NAMALWA (cell line): ENCODE results near the gene FBXW7.

Source experiments
- DNase-seq: peaks from one replicate; pipeline ENCODE4 v3.0.0-alpha.2; 2015; ENCODE audit warnings: low spot score

Gene FBXW7

GRCh38 chr4:152328582-152328981 lies 207.3 kb downstream of the FBXW7 start:
- DNase-seq = no peak

GRCh38 chr4:152327606-152328453 lies 208.1 kb downstream of the FBXW7 start:
- no peak for DNase-seq

GRCh38 chr4:152325831-152326230 lies 210.1 kb downstream of the FBXW7 start:
- no peak for DNase-seq

- DNase-seq = no peak
Observed at GRCh38 chr4:152323221-152323620, 212.7 kb downstream of the FBXW7 start.

GRCh38 chr4:152322656-152323055 lies 213.2 kb downstream of the FBXW7 start:
- no peak for DNase-seq

GRCh38 chr4:152321923-152322322 lies 214.0 kb downstream of the FBXW7 start:
- DNase-seq = no peak

GRCh38 chr4:152321398-152321797 lies 214.5 kb downstream of the FBXW7 start:
- no peak for DNase-seq

- no peak for DNase-seq
Observed at GRCh38 chr4:152316969-152317368, 218.9 kb downstream of the FBXW7 start.

GRCh38 chr4:152310257-152310656 lies 225.6 kb downstream of the FBXW7 start:
- DNase-seq = peak; percentile 17

- peak; percentile 7 for DNase-seq
Observed at GRCh38 chr4:152309418-152309817, 226.5 kb downstream of the FBXW7 start.

GRCh38 chr4:152308951-152309350 lies 226.9 kb downstream of the FBXW7 start:
- DNase-seq = peak; percentile 55

- DNase-seq = no peak
Observed at GRCh38 chr4:152307669-152308068, 228.2 kb downstream of the FBXW7 start.

- no peak for DNase-seq
Observed at GRCh38 chr4:152306541-152306940, 229.4 kb downstream of the FBXW7 start.

- DNase-seq = no peak
Observed at GRCh38 chr4:152304220-152304619, 231.7 kb downstream of the FBXW7 start.

GRCh38 chr4:152301381-152301780 lies 234.5 kb downstream of the FBXW7 start:
- DNase-seq = no peak

- DNase-seq = no peak
Observed at GRCh38 chr4:152299553-152299952, 236.3 kb downstream of the FBXW7 start.

GRCh38 chr4:152296386-152296785 lies 239.5 kb downstream of the FBXW7 start:
- DNase-seq = no peak

- no peak for DNase-seq
Observed at GRCh38 chr4:152294765-152295164, 241.1 kb downstream of the FBXW7 start.

- DNase-seq = no peak
Observed at GRCh38 chr4:152294331-152294730, 241.6 kb downstream of the FBXW7 start.

- DNase-seq = no peak
Observed at GRCh38 chr4:152293527-152293926, 242.4 kb downstream of the FBXW7 start.

GRCh38 chr4:152290366-152290921 lies 245.4 kb downstream of the FBXW7 start:
- DNase-seq = no peak

GRCh38 chr4:152289941-152290340 lies 246.0 kb downstream of the FBXW7 start:
- DNase-seq = no peak

GRCh38 chr4:152289541-152289940 lies 246.4 kb downstream of the FBXW7 start:
- no peak for DNase-seq
